Uterus (tissue), 4 donors: ENCODE measurements around the gene IFT57. TPM values are rescaled to one million over a fixed set of nuclear protein-coding genes. Genes with fewer than 3 reads are reported as not detected.

ENCODE experiments used
- DNase-seq, 2 donors: peaks; one replicate each; pipeline ENCODE4 v3.0.0-alpha.2; 2019 to 2020
- H3K27ac ChIP-seq, 2 donors: fragments of 200-600 bp; sonication (generic); 1 replicate in 1 of 2; 2 replicates in 1 of 2; pipeline ENCODE4 v1.5.1; 2016 to 2018
- H3K27me3 ChIP-seq, 2 donors: fragments of 200-600 bp; sonication (generic); one replicate each; pipeline ENCODE4 v1.5.1; 2018 to 2019; ENCODE audit warnings: control low read depth in 1 of 2
- H3K36me3 ChIP-seq, 2 donors: fragments of 200-600 bp; sonication (generic); one replicate each; pipeline ENCODE4 v1.5.1; 2019; ENCODE audit warnings: control low read depth in 1 of 2
- H3K4me1 ChIP-seq, 2 donors: fragments of 200-600 bp; sonication (generic); one replicate each; pipeline ENCODE4 v1.5.1; 2018 to 2019; ENCODE audit warnings: control low read depth in 1 of 2
- H3K4me3 ChIP-seq, 2 donors: fragments of 200-600 bp; sonication (generic); 1 replicate in 1 of 2; 2 replicates in 1 of 2; pipeline ENCODE4 v1.5.1; 2018 to 2019; ENCODE audit warnings: mild to moderate bottlenecking in 1 of 2
- H3K9me3 ChIP-seq, 2 donors: fragments of 200-600 bp; sonication (generic); one replicate each; pipeline ENCODE4 v1.5.1; 2019; ENCODE audit warnings: control low read depth in 1 of 2
- CTCF ChIP-seq, 4 experiments: fragments of 200-600 bp in 2 of 4; fragments of 450-650 bp in 2 of 4; sonication (generic) in 2 of 4; IDR thresholded peaks; one replicate each; pipeline ENCODE4 v1.5.1; 2016 to 2019; ENCODE audit warnings: antibody characterized with exemption in 4 of 4, mild to moderate bottlenecking in 2 of 4, moderate library complexity in 1 of 4
- POLR2A ChIP-seq, 2 donors: fragments of 450-650 bp; IDR thresholded peaks; one replicate each; pipeline ENCODE4 v1.6.1; 2016; ENCODE audit warnings: antibody characterized with exemption in 2 of 2, mild to moderate bottlenecking in 1 of 2, moderate library complexity in 1 of 2
- intact Hi-C: fragments of 100-400 bp; cut with DNase I; formaldehyde crosslinking; loops from one replicate; pipeline ENCODE4 v1.15.1; 2023; ENCODE audit warnings: low total_unique reads
- total RNA-seq, 4 donors: library from RNA; depleted of rRNA in 3 of 4; stranded (reverse); fragments of >200 nt in 3 of 4; gene quantifications; one replicate each; pipeline versions ENCODE4 v1.1.0 to v1.2.4, GENCODE V29; 2014 to 2023
- donor health status: DM: yes; HTN: yes; CAD: no.

IFT57 gene
- total RNA-seq, 4 donors from 2014 or later: 40.0 to 60.9 (median 55.3) TPM

GRCh38 chr3:108177536-108177935 is 44.7 kb downstream of the IFT57 start:
- H3K4me1 ChIP-seq: peaks cover 0 to 4% of the 10 kb centered on the region in 2 donors
- no peak for TF ChIP-seq CTCF (IDR thresholded peaks at IDR 0.05)
- TF ChIP-seq POLR2A (IDR thresholded peaks at IDR 0.05): no peak
- no peak for DNase-seq
- no peak overlapping the region for H3K4me3 ChIP-seq
- no peaks in the 10 kb centered on the region for H3K27me3 ChIP-seq
- no peaks in the 10 kb centered on the region for H3K36me3 ChIP-seq
- H3K9me3 ChIP-seq: no peaks in the 10 kb centered on the region
- H3K27ac ChIP-seq: no peak overlapping the region
- intact Hi-C loops: no loop called here

- Histone ChIP-seq H3K27me3 (no peaks in the 10 kb centered on the region), H3K9me3 (no peaks in the 10 kb centered on the region), H3K4me3 (no peak overlapping the region), H3K27ac (no peak overlapping the region), H3K4me1 (peaks cover 0 to 4% of the 10 kb centered on the region in 2 donors), H3K36me3 (no peaks in the 10 kb centered on the region)
- DNase-seq: no peak
- TF ChIP-seq POLR2A (IDR thresholded peaks at IDR 0.05): no peak
- no peak for TF ChIP-seq CTCF (IDR thresholded peaks at IDR 0.05)
- intact Hi-C loops: no loop called here
These were observed 46.9 kb downstream of the IFT57 start for GRCh38 chr3:108175352-108175751.

- Histone ChIP-seq H3K36me3 (no peaks in the 10 kb centered on the region), H3K27me3 (no peaks in the 10 kb centered on the region), H3K9me3 (no peaks in the 10 kb centered on the region), H3K4me1 (no peaks in the 10 kb centered on the region), H3K4me3 (no peak overlapping the region), H3K27ac (no peak overlapping the region)
- intact Hi-C loops: no loop called here
- TF ChIP-seq POLR2A (IDR thresholded peaks at IDR 0.05) (no peak), CTCF (IDR thresholded peaks at IDR 0.05) (no peak)
- no peak for DNase-seq
These were observed 51.1 kb downstream of the IFT57 start for GRCh38 chr3:108171106-108171505.

GRCh38 chr3:108164391-108164790 is 57.8 kb downstream of the IFT57 start:
- Histone ChIP-seq H3K36me3 (no peaks in the 10 kb centered on the region), H3K27ac (no peak overlapping the region), H3K4me3 (no peak overlapping the region), H3K27me3 (no peaks in the 10 kb centered on the region), H3K9me3 (no peaks in the 10 kb centered on the region), H3K4me1 (no peaks in the 10 kb centered on the region)
- no peak for DNase-seq
- intact Hi-C loops: no loop called here
- TF ChIP-seq CTCF (IDR thresholded peaks at IDR 0.05): no peak
- no peak for TF ChIP-seq POLR2A (IDR thresholded peaks at IDR 0.05)

GRCh38 chr3:108159865-108160264 is 62.4 kb downstream of the IFT57 start:
- no peak for TF ChIP-seq POLR2A (IDR thresholded peaks at IDR 0.05)
- no peak for TF ChIP-seq CTCF (IDR thresholded peaks at IDR 0.05)
- Histone ChIP-seq H3K9me3 (no peaks in the 10 kb centered on the region), H3K4me3 (no peak overlapping the region), H3K27ac (no peak overlapping the region), H3K36me3 (no peaks in the 10 kb centered on the region), H3K27me3 (no peaks in the 10 kb centered on the region), H3K4me1 (no peaks in the 10 kb centered on the region)
- no peak for DNase-seq
- intact Hi-C loops: no loop called here
